ENCODE results near the gene LONP1. TPM values are rescaled to one million over a fixed set of nuclear protein-coding genes. Genes with fewer than 3 reads are reported as not detected.

Gene LONP1, protein sequence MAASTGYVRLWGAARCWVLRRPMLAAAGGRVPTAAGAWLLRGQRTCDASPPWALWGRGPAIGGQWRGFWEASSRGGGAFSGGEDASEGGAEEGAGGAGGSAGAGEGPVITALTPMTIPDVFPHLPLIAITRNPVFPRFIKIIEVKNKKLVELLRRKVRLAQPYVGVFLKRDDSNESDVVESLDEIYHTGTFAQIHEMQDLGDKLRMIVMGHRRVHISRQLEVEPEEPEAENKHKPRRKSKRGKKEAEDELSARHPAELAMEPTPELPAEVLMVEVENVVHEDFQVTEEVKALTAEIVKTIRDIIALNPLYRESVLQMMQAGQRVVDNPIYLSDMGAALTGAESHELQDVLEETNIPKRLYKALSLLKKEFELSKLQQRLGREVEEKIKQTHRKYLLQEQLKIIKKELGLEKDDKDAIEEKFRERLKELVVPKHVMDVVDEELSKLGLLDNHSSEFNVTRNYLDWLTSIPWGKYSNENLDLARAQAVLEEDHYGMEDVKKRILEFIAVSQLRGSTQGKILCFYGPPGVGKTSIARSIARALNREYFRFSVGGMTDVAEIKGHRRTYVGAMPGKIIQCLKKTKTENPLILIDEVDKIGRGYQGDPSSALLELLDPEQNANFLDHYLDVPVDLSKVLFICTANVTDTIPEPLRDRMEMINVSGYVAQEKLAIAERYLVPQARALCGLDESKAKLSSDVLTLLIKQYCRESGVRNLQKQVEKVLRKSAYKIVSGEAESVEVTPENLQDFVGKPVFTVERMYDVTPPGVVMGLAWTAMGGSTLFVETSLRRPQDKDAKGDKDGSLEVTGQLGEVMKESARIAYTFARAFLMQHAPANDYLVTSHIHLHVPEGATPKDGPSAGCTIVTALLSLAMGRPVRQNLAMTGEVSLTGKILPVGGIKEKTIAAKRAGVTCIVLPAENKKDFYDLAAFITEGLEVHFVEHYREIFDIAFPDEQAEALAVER
- total RNA-seq: 100 and 119 TPM in 2 replicates

DNA sequence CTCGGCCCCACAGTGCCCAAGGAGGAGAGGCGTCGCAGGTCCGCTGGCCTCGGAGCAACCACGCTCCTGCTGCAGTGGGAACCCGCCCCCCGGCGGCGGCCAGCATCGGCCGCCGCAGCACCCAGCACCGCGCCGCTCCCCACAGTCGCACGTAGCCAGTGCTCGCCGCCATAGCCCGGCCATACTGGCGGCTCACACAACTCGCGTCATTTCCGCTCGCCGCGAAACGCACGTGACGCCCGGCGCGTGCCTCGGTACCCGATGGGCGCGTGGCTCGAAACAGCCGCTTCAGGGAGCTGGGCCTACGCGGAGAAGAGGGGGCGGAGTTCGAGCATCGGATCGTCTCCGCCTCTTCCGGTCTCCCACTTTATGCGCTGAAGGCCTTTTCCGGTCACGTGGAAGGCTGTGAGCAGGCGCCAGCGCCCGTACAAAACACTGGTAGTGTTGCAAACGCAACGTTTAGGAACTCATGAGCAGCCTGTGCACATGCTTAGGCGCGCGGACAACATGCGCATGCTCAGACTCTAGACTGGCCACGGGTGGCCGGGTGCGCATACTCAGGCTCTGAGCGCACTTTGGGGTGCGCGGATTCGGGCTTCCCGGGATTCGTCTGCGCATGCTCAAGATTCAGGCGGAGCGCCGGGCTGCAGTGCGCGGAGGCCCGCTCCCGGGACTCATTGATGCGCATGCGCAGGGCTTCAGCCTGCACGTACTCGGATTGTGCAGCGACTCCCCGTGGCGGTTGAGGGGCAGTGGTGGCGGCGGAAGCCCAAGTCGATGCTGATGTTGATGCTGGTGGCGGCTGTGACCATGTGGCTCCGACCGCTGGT lies at the start of gene LONP1, which contains the start of gene CATSPERD:
LONP1 (minus strand) TSS at position 186 of the 830 bp plus-strand sequence; CDS start at position 172, 14 bp downstream.
CATSPERD (plus strand) TSS at position 677 of the 830 bp plus-strand sequence; CDS start at position 778, 101 bp downstream.

DNA sequence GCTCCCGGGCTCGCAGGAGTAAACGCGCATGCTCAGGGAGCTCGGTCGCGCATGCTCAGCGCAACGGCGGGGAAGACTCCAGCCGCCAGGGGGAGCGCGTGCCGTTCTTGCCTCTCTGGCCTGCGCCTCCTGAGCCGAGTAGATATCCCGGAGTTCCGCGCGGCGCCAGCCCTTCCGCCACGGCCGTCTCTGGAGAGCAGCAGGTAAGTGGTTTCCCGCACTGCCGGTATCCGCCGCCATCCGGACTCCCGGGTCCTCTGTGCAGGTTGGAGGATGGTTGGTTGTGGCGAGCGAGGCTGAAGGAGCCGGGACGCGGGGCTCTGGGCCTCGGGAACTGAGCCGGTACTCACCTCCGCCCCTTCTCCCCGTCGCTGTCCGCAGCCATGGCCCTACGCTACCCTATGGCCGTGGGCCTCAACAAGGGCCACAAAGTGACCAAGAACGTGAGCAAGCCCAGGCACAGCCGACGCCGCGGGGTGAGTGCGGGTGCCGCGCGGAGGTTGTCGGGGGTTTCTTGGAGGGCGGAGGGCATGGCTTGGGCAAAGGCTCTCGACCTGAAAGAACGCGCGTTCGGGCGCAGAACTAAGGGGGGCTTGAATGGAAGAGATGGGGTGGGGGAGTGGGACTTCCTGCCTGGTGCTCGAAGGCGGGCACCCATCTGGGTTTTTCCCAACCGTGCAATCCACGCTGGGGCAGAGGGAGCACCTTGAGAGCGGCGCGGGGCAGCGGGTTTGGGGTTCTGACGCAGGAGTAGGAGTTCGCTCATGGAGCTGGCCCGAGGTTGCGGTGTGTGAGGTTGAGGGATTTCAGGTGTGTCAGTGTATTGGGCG lies 29.6 kb downstream of the LONP1 start, which contains the start of gene RPL36:
RPL36 (plus strand) TSS at position 171 of the 830 bp plus-strand sequence; CDS start at position 384, 213 bp downstream.

DNA sequence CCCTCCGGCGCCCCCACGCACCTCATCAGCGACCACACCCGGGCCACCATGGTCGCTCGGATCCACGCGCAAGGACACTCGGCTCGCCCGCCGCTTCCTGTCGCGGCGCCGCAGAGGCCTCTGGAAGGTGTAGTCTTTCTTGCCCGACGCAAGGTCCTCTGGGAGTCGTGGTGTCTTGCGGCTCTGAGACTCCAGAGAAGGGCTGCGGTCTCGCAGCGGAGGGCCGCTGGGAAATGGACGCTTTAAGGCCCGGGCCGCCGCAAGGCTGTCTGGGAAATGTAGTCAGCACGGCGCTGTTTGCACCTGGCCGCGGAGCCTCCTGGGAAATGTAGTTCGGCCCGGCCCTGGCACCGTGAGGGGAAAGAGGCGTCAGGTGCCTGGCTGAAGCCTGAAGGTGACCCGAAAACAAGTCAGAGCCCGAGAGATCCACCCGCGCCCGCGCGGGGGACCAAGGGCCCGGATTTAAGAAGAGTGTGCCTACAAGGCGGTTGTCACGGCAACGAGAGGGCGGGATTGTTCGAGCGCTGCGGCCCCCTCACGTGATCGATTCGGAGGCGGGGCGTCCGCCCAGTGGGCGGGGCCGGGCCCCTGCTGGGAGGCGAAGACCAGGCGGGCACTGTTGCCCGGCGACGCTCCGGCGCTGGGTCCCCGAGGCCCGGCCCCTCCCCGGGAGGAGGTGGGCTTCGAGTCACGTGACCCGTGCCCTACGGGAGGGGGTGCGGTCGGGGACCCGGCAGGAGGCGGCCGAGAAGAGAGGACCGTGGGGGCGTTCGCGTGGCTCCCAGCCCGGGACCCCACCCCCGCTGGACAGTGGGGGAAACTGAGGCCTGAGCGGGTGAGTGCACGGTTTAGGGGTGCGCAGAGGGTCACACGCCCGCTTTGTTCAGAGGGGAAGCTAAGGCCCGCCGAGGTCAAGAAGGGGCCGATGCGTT lies 39.2 kb downstream of the LONP1 start, which contains the start of the genes HSD11B1L and MICOS13:
HSD11B1L (plus strand) TSS at position 591 of the 932 bp plus-strand sequence. CDS start 3,806 bp downstream, outside the sequence.
MICOS13 (minus strand) TSS at position 80 of the 932 bp plus-strand sequence; CDS start at position 50, 30 bp downstream.

Other genes with a start within 250 kb of the LONP1 start
- gene TINCR, start 152.2 kb downstream of the LONP1 start, total RNA-seq: 1.1 and 4.1 TPM in 2 replicates
- 7.7 and 11.3 TPM in 2 replicates for gene SAFB2, start 97.4 kb downstream of the LONP1 start, total RNA-seq
- gene SAFB, start 97.1 kb downstream of the LONP1 start, total RNA-seq: 18.0 and 39.8 TPM in 2 replicates
- 52.2 and 59.2 TPM in 2 replicates for gene MICOS13, start 39.6 kb downstream of the LONP1 start, total RNA-seq
- gene HSD11B1L, start 39.1 kb downstream of the LONP1 start, total RNA-seq: 5.0 and 16.0 TPM in 2 replicates
- 1,765 and 1,895 TPM in 2 replicates for gene RPL36, start 29.9 kb downstream of the LONP1 start, total RNA-seq
- not detected in 2 replicates for gene CATSPERD, start 491 bp upstream of the LONP1 start, total RNA-seq
- 0.16 and 2.1 TPM in 2 replicates for gene PRR22, start 64.6 kb upstream of the LONP1 start, total RNA-seq
- 25.5 and 37.9 TPM in 2 replicates for gene DUS3L, start 71.0 kb upstream of the LONP1 start, total RNA-seq
- gene NRTN, start 84.9 kb upstream of the LONP1 start, total RNA-seq: not detected in 2 replicates
- gene FUT6, start 119.6 kb upstream of the LONP1 start, total RNA-seq: not detected in 2 replicates
- gene FUT3, start 131.3 kb upstream of the LONP1 start, total RNA-seq: 0.31 TPM in 1 of 2 replicates, not detected in the other
- gene FUT5, start 150.4 kb upstream of the LONP1 start, total RNA-seq: not detected in 2 replicates
- gene NDUFA11, start 183.6 kb upstream of the LONP1 start, total RNA-seq: 274 and 382 TPM in 2 replicates
- 2.5 and 5.4 TPM in 2 replicates for gene VMAC, start 184.7 kb upstream of the LONP1 start, total RNA-seq
- gene CAPS, start 194.1 kb upstream of the LONP1 start, total RNA-seq: 0.84 and 1.6 TPM in 2 replicates

Data from hair follicular keratinocyte (primary cell).